GM23248 (cell line): Measurements from ENCODE around the gene RNF31. TPM values are rescaled to one million over a fixed set of nuclear protein-coding genes. Genes with fewer than 3 reads are reported as not detected.

ENCODE experiments used
- DNase-seq: peaks from one replicate; pipeline ENCODE4 v3.0.0-alpha.2; 2015
- H2AFZ ChIP-seq: fragments of 200-600 bp; sonication (generic); 2 replicates; pipeline ENCODE4 v1.6.1; 2016; ENCODE audit warnings: antibody characterized with exemption
- H3F3A ChIP-seq: fragments of 200-600 bp; sonication (generic); 2 replicates; pipeline ENCODE4 v1.6.1; 2016; ENCODE audit warnings: mild to moderate bottlenecking, antibody characterized with exemption, mixed run types; ENCODE audit not compliant: insufficient read depth
- H3K27ac ChIP-seq: fragments of 200-600 bp; sonication (generic); 2 replicates; pipeline ENCODE4 v1.5.1; 2016; ENCODE audit warnings: mild to moderate bottlenecking
- H3K27me3 ChIP-seq: fragments of 200-600 bp; sonication (generic); replicated peaks from 2 replicates; pipeline ENCODE4 v1.6.1; 2016; ENCODE audit warnings: mild to moderate bottlenecking; ENCODE audit not compliant: insufficient read depth
- H3K36me3 ChIP-seq: fragments of 200-600 bp; sonication (generic); 2 replicates; pipeline ENCODE4 v1.6.1; 2016; ENCODE audit warnings: low read depth, mild to moderate bottlenecking
- H3K4me1 ChIP-seq: fragments of 200-600 bp; sonication (generic); 2 replicates; pipeline ENCODE4 v1.6.1; 2016; ENCODE audit warnings: mild to moderate bottlenecking; ENCODE audit not compliant: insufficient read depth
- H3K4me2 ChIP-seq: fragments of 200-600 bp; sonication (generic); one replicate; pipeline ENCODE4 v1.6.1; 2016; ENCODE audit warnings: mild to moderate bottlenecking; ENCODE audit not compliant: unreplicated experiment
- H3K4me3 ChIP-seq: fragments of 200-600 bp; sonication (generic); 2 replicates; pipeline ENCODE4 v1.5.1; 2016; ENCODE audit warnings: mild to moderate bottlenecking
- H3K79me2 ChIP-seq: fragments of 200-600 bp; sonication (generic); 2 replicates; pipeline ENCODE4 v1.6.1; 2016; ENCODE audit warnings: mild to moderate bottlenecking; ENCODE audit not compliant: insufficient read depth
- H3K9ac ChIP-seq: fragments of 200-600 bp; sonication (generic); 2 replicates; pipeline ENCODE4 v1.6.1; 2016; ENCODE audit warnings: mild to moderate bottlenecking
- H3K9me2 ChIP-seq: fragments of 200-600 bp; sonication (generic); 2 replicates; pipeline ENCODE4 v1.6.1; 2016; ENCODE audit warnings: mixed run types, mild to moderate bottlenecking, moderate library complexity; ENCODE audit not compliant: insufficient read depth
- H3K9me3 ChIP-seq: fragments of 200-600 bp; sonication (generic); one replicate; pipeline ENCODE4 v1.6.1; 2017; ENCODE audit warnings: low read depth
- H4K20me1 ChIP-seq: fragments of 200-600 bp; sonication (generic); 2 replicates; pipeline ENCODE4 v1.6.0; 2016; ENCODE audit not compliant: insufficient read depth
- EZH2 ChIP-seq: fragments of 200-600 bp; sonication (generic); IDR thresholded peaks from 2 replicates; pipeline ENCODE4 v1.6.1; 2018; ENCODE audit warnings: antibody characterized with exemption, mild to moderate bottlenecking; ENCODE audit not compliant: insufficient read depth, poor library complexity, severe bottlenecking
- EZH2phosphoT487 ChIP-seq: fragments of 200-600 bp; sonication (generic); IDR thresholded peaks from 2 replicates; pipeline ENCODE4 v1.6.1; 2018; ENCODE audit warnings: antibody characterized with exemption, moderate library complexity, mild to moderate bottlenecking, low read depth; ENCODE audit not compliant: insufficient read depth
- WGBS, 2 experiments: methylation state at CpG; one replicate each; pipeline ENCODE4 v1.1.6; 2015 to 2017; ENCODE audit warnings: low lambda C conversion rate in 2 of 2, low coverage in 1 of 2; ENCODE audit errors: missing lambda C conversion rate in 2 of 2; 5-methylcytosine and 5-hydroxymethylcytosine counted together
- in situ Hi-C: fragments of 300-500 bp; cut with MboI; formaldehyde crosslinking; loops from 2 replicates; pipeline ENCODE4 v1.15.0; 2020
- polyA plus RNA-seq: library from polyadenylated mRNA; unstranded; fragments of >200 nt; fragmentation: Nextera tagmentation; extraction: Ambion mirVana; gene quantifications from 2 replicates; pipeline ENCODE4 v1.2.1, GENCODE V29; 2016
- total RNA-seq: library from RNA; depleted of rRNA; stranded (reverse); fragments of >200 nt; shearing (Covaris generic); gene quantifications from 2 replicates; pipeline ENCODE4 v1.2.3, GENCODE V29; 2014

Gene RNF31
- total and polyA plus RNA-seq, 2 experiments from 2014 or later: 29.4 to 40.3 TPM

GRCh38 chr14:24150061-24150460, 2.8 kb downstream of the RNF31 start:
- H3K27ac ChIP-seq: no peak overlapping the region
- no peaks in the 10 kb centered on the region for H4K20me1 ChIP-seq
- H3K9ac ChIP-seq: no peak overlapping the region
- H3K9me2 ChIP-seq: no peaks in the 10 kb centered on the region
- peaks cover 12% of the 10 kb centered on the region for H3F3A ChIP-seq
- no peak overlapping the region for H3K4me3 ChIP-seq
- H3K27me3 ChIP-seq: no peaks in the 10 kb centered on the region
- peaks cover 25% of the 10 kb centered on the region for H3K36me3 ChIP-seq
- no peak overlapping the region for H3K4me2 ChIP-seq
- H3K9me3 ChIP-seq: no peaks in the 10 kb centered on the region
- H3K79me2 ChIP-seq: peaks cover 42% of the 10 kb centered on the region
- H2AFZ ChIP-seq: no peak overlapping the region
- H3K4me1 ChIP-seq: peaks cover 16% of the 10 kb centered on the region
- WGBS, 2 experiments: 97 to 98% methylated on average over 9 of the region's 9 CpGs
- DNase-seq: no peak
- TF ChIP-seq EZH2phosphoT487: no peak
- no peak for TF ChIP-seq EZH2
- in situ Hi-C loops: no loop called here

GRCh38 chr14:24150567-24150966, 3.3 kb downstream of the RNF31 start:
- no peak overlapping the region for H3K9ac ChIP-seq
- in situ Hi-C loops: no loop called here
- no peak overlapping the region for H2AFZ ChIP-seq
- H3K9me2 ChIP-seq: no peaks in the 10 kb centered on the region
- no peak for TF ChIP-seq EZH2
- no peak for TF ChIP-seq EZH2phosphoT487
- no peak overlapping the region for H3K4me3 ChIP-seq
- peaks cover 8% of the 10 kb centered on the region for H3F3A ChIP-seq
- 93 to 95% methylated on average over 9 of the region's 9 CpGs for WGBS, 2 experiments
- no peaks in the 10 kb centered on the region for H3K9me3 ChIP-seq
- H3K79me2 ChIP-seq: peaks cover 37% of the 10 kb centered on the region
- no peaks in the 10 kb centered on the region for H4K20me1 ChIP-seq
- no peak overlapping the region for H3K27ac ChIP-seq
- H3K27me3 ChIP-seq: no peaks in the 10 kb centered on the region
- peaks cover 11% of the 10 kb centered on the region for H3K4me1 ChIP-seq
- DNase-seq: no peak
- peaks cover 30% of the 10 kb centered on the region for H3K36me3 ChIP-seq
- H3K4me2 ChIP-seq: no peak overlapping the region

GRCh38 chr14:24150993-24151392, 3.7 kb downstream of the RNF31 start:
- peaks cover 3% of the 10 kb centered on the region; the same call in 1 of the 2 replicates for H3F3A ChIP-seq
- no peak overlapping the region for H3K9ac ChIP-seq

GRCh38 chr14:24151404-24152080, 4.2 kb downstream of the RNF31 start:
- H2AFZ ChIP-seq: no peak overlapping the region
- DNase-seq: no peak
- peaks cover 39% of the 10 kb centered on the region for H3K36me3 ChIP-seq
- in situ Hi-C loops: no loop called here
- peaks cover 34% of the 10 kb centered on the region for H3K79me2 ChIP-seq
- H3K9me3 ChIP-seq: no peaks in the 10 kb centered on the region
- H3K9ac ChIP-seq: no peak overlapping the region
- 85 to 87% methylated on average over 15 to 16 of the region's 16 CpGs for WGBS, 2 experiments
- no peaks in the 10 kb centered on the region for H4K20me1 ChIP-seq
- TF ChIP-seq EZH2phosphoT487 (no peak), EZH2 (no peak)
- no peaks in the 10 kb centered on the region for H3K27me3 ChIP-seq
- no peaks in the 10 kb centered on the region for H3F3A ChIP-seq
- no peak overlapping the region for H3K4me2 ChIP-seq
- H3K4me3 ChIP-seq: no peak overlapping the region
- H3K4me1 ChIP-seq: 0 out of 2 replicates have a peak, but pooled peaks cover 6% of the 10 kb centered on the region
- no peaks in the 10 kb centered on the region for H3K9me2 ChIP-seq
- H3K27ac ChIP-seq: no peak overlapping the region

More at GRCh38 chr14:24150993-24151392, 3.7 kb downstream of the RNF31 start:
- Histone ChIP-seq H3K36me3 (peaks cover 34% of the 10 kb centered on the region), H3K4me3 (no peak overlapping the region), H3K4me2 (no peak overlapping the region), H3K9me2 (no peaks in the 10 kb centered on the region), H3K4me1 (peaks cover 6% of the 10 kb centered on the region; the same call in 1 of the 2 replicates), H3K79me2 (peaks cover 34% of the 10 kb centered on the region), H3K27me3 (no peaks in the 10 kb centered on the region), H2AFZ (no peak overlapping the region), H3K9me3 (no peaks in the 10 kb centered on the region), H4K20me1 (no peaks in the 10 kb centered on the region), H3K27ac (no peak overlapping the region)
- 85 to 91% methylated on average over 9 of the region's 9 CpGs for WGBS, 2 experiments
- TF ChIP-seq EZH2 (no peak), EZH2phosphoT487 (no peak)
- no peak for DNase-seq
- in situ Hi-C loops: no loop called here
